Testis (tissue), 3 donors: ENCODE data around the gene EEF2. TPM values are rescaled to one million over a fixed set of nuclear protein-coding genes. Genes with fewer than 3 reads are reported as not detected.

Source experiments
- DNase-seq: peaks from one replicate; pipeline ENCODE4 v3.0.0-alpha.2; 2019
- H3K27ac ChIP-seq, 2 donors: fragments of 200-600 bp; sonication (generic); one replicate each; pipeline ENCODE4 v1.5.1; 2019
- H3K27me3 ChIP-seq: fragments of 200-600 bp; sonication (generic); one replicate; pipeline ENCODE4 v1.5.1; 2019
- H3K36me3 ChIP-seq: fragments of 200-600 bp; sonication (generic); one replicate; pipeline ENCODE4 v1.5.1; 2017; ENCODE audit warnings: low read depth; ENCODE audit errors: missing control alignments
- H3K4me1 ChIP-seq: fragments of 200-600 bp; sonication (generic); one replicate; pipeline ENCODE4 v1.5.1; 2019
- H3K4me3 ChIP-seq, 2 donors: fragments of 200-600 bp; sonication (generic); one replicate each; pipeline ENCODE4 v1.5.1; 2017 to 2019
- H3K9me3 ChIP-seq: fragments of 200-600 bp; sonication (generic); one replicate; pipeline ENCODE4 v1.5.1; 2017
- CTCF ChIP-seq, 3 experiments: fragments of 450-650 bp in 2 of 3; fragments of 200-600 bp in 1 of 3; sonication (generic) in 1 of 3; IDR thresholded peaks; one replicate each; pipeline ENCODE4 v1.5.1; 2016 to 2019; ENCODE audit warnings: antibody characterized with exemption in 3 of 3, mild to moderate bottlenecking in 2 of 3, moderate library complexity in 1 of 3
- POLR2A ChIP-seq: fragments of 450-650 bp; IDR thresholded peaks from one replicate; pipeline ENCODE4 v1.6.1; 2017; ENCODE audit warnings: antibody characterized with exemption, mild to moderate bottlenecking, moderate library complexity
- WGBS, 2 donors: methylation state at CpG; one replicate each; pipeline ENCODE4 v1.1.5; 2018; 5-methylcytosine and 5-hydroxymethylcytosine counted together
- intact Hi-C: fragments of 100-400 bp; cut with DNase I; formaldehyde crosslinking; loops from one replicate; pipeline ENCODE4 v1.15.1; 2023; ENCODE audit warnings: low total_unique reads
- polyA plus RNA-seq: library from polyadenylated mRNA; stranded (reverse); fragments of 350-450 nt; fragmentation: Illumina TruSeq; extraction: RNeasy Lipid Tissue Mini Kit (QIAGEN cat#74804); gene quantifications from one replicate; pipeline ENCODE4 v1.2.3, GENCODE V29; 2014; ENCODE audit warnings: low read depth, low replicate concordance; ENCODE audit not compliant: insufficient read depth
- total RNA-seq, 2 donors: library from RNA; depleted of rRNA; stranded (reverse); fragments of >200 nt; gene quantifications; one replicate each; pipeline ENCODE4 v1.2.3, GENCODE V29; 2016

The EEF2 gene
- total and polyA plus RNA-seq, 3 donors from 2014 or later, result 909 to 1,599 (median 1,429) TPM

- Histone ChIP-seq H3K9me3 (no peaks in the 10 kb centered on the region), H3K36me3 (no peaks in the 10 kb centered on the region), H3K27me3 (no peaks in the 10 kb centered on the region), H3K4me1 (peaks cover 45% of the 10 kb centered on the region), H3K27ac (peak overlapping the region; percentile 19 to 36), H3K4me3 (no peak overlapping the region)
- TF ChIP-seq CTCF (IDR thresholded peaks at IDR 0.05) (no peak), POLR2A (no peak)
- intact Hi-C loops, result no loop called here
- WGBS, 2 donors, result 85 to 91% methylated on average over 14 to 19 of the region's 19 CpGs
- no peak for DNase-seq
Observed at GRCh38 chr19:4018775-4019504, 33.7 kb upstream of the EEF2 start.

- Histone ChIP-seq H3K27ac (no peak overlapping the region), H3K36me3 (no peaks in the 10 kb centered on the region), H3K27me3 (no peaks in the 10 kb centered on the region), H3K4me1 (peaks cover 51% of the 10 kb centered on the region), H3K4me3 (no peak overlapping the region), H3K9me3 (no peaks in the 10 kb centered on the region)
- WGBS, 2 donors, result 89 to 97% methylated on average over 13 to 22 of the region's 22 CpGs
- intact Hi-C loops, result no loop called here
- TF ChIP-seq POLR2A, result no peak
- TF ChIP-seq CTCF (IDR thresholded peaks at IDR 0.05), result no peak
- no peak for DNase-seq
Observed at GRCh38 chr19:4018140-4018613, 32.9 kb upstream of the EEF2 start.

- 92 to 94% methylated on average over 12 to 15 of the region's 15 CpGs for WGBS, 2 donors
- intact Hi-C loops, result no loop called here
- Histone ChIP-seq H3K36me3 (no peaks in the 10 kb centered on the region), H3K27ac (peak overlapping the region in 1 of 2 donors; percentile 66), H3K9me3 (no peaks in the 10 kb centered on the region), H3K4me1 (peaks cover 51% of the 10 kb centered on the region), H3K27me3 (no peaks in the 10 kb centered on the region), H3K4me3 (no peak overlapping the region)
- no peak for DNase-seq
- TF ChIP-seq POLR2A (no peak), CTCF (IDR thresholded peaks at IDR 0.05) (no peak)
Observed at GRCh38 chr19:4016903-4017638, 31.8 kb upstream of the EEF2 start.

- Histone ChIP-seq H3K27me3 (no peaks in the 10 kb centered on the region), H3K4me1 (peaks cover 51% of the 10 kb centered on the region), H3K27ac (peak overlapping the region; percentile 66 to 74), H3K36me3 (no peaks in the 10 kb centered on the region), H3K9me3 (no peaks in the 10 kb centered on the region), H3K4me3 (no peak overlapping the region)
- intact Hi-C loops, result no loop called here
- no peak for DNase-seq
- WGBS, 2 donors, result 57 to 62% methylated on average over 5 to 12 of the region's 12 CpGs
- TF ChIP-seq POLR2A (no peak), CTCF (IDR thresholded peaks at IDR 0.05) (no peak)
Observed at GRCh38 chr19:4016486-4016885, 31.2 kb upstream of the EEF2 start.
